Fibroblast of lung (primary cell): ENCODE results near the gene FAM170B. TPM values are rescaled to one million over a fixed set of nuclear protein-coding genes. Genes with fewer than 3 reads are reported as not detected.

ENCODE experiments used
- DNase-seq, 2 donors: peaks; one replicate each; pipeline versions ENCODE4 v3.0.0 to v3.0.0-alpha.2; 2010; ENCODE audit warnings: low read depth in 2 of 2
- H2AFZ ChIP-seq: 2 replicates; pipeline ENCODE4 v1.5.1; 2012; ENCODE audit warnings: low read length, control low read depth, inconsistent platforms
- H3K27ac ChIP-seq: 2 replicates; pipeline ENCODE4 v1.5.1; 2011; ENCODE audit warnings: low read length, control low read depth; ENCODE audit not compliant: insufficient read depth
- H3K27me3 ChIP-seq: 2 replicates; pipeline ENCODE4 v1.5.1; 2011; ENCODE audit warnings: mild to moderate bottlenecking, low read length; ENCODE audit not compliant: control insufficient read depth, insufficient read depth
- H3K36me3 ChIP-seq: 2 replicates; pipeline ENCODE4 v1.5.1; 2011; ENCODE audit warnings: low read length; ENCODE audit not compliant: control insufficient read depth, insufficient read depth
- H3K4me1 ChIP-seq: 2 replicates; pipeline ENCODE4 v1.5.1; 2011; ENCODE audit warnings: low read length; ENCODE audit not compliant: control insufficient read depth, insufficient read depth; ENCODE audit errors: extremely low read depth
- H3K4me2 ChIP-seq: 2 replicates; pipeline ENCODE4 v1.5.1; 2011; ENCODE audit warnings: low read length, control low read depth; ENCODE audit not compliant: insufficient read depth; ENCODE audit errors: extremely low read depth
- H3K4me3 ChIP-seq, 4 experiments: fragments of 200-600 bp in 1 of 4; sonication (generic) in 1 of 4; replicated peaks in 1 of 4; 2 replicates each; pipeline ENCODE4 v1.5.1; 2011 to 2016; ENCODE audit warnings: low read length in 4 of 4, low read depth in 3 of 4, mild to moderate bottlenecking in 3 of 4, control low read depth in 2 of 4, inconsistent platforms in 1 of 4, mixed read lengths in 1 of 4; ENCODE audit not compliant: insufficient read depth in 1 of 4; ENCODE audit errors: control extremely low read depth in 1 of 4
- H3K79me2 ChIP-seq: 2 replicates; pipeline ENCODE4 v1.5.1; 2012; ENCODE audit warnings: mild to moderate bottlenecking, low read length, inconsistent platforms; ENCODE audit not compliant: control insufficient read depth, insufficient read depth
- H3K9ac ChIP-seq: 2 replicates; pipeline ENCODE4 v1.5.1; 2011; ENCODE audit warnings: mild to moderate bottlenecking, low read length, control low read depth; ENCODE audit not compliant: insufficient read depth
- H3K9me3 ChIP-seq: 2 replicates; pipeline ENCODE4 v1.5.1; 2012; ENCODE audit warnings: low read depth, low read length; ENCODE audit not compliant: control insufficient read depth, insufficient read depth
- H4K20me1 ChIP-seq: 2 replicates; pipeline ENCODE4 v1.5.1; 2011; ENCODE audit warnings: low read length; ENCODE audit not compliant: control insufficient read depth, insufficient read depth; ENCODE audit errors: extremely low read depth
- EZH2 ChIP-seq: IDR thresholded peaks from 2 replicates; pipeline ENCODE4 v1.5.1; 2012; ENCODE audit warnings: low read length, control low read depth, mild to moderate bottlenecking; ENCODE audit errors: missing control alignments
- polyA plus RNA-seq, 2 donors: library from polyadenylated mRNA; depleted of rRNA in 1 of 2; stranded (reverse) in 1 of 2; unstranded in 1 of 2; fragments of >200 nt; gene quantifications; 2 replicates each; pipeline ENCODE4 v1.2.1, GENCODE V29; 2011 to 2012; ENCODE audit warnings: missing spikeins in 1 of 2
- total RNA-seq: library from RNA; depleted of rRNA; stranded (reverse); fragments of >200 nt; gene quantifications from 2 replicates; pipeline ENCODE4 v1.2.1, GENCODE V29; 2014
- TF ChIP-seq, protein P1 (sequence below), 2 donors: IDR thresholded peaks in 1 of 2; conservative IDR thresholded peaks in 1 of 2; 1 replicate in 1 of 2; 2 replicates in 1 of 2; pipeline ENCODE4 v1.5.1; 2011 to 2012; ENCODE audit warnings: low read length in 2 of 2, control low read depth in 1 of 2, inconsistent platforms in 1 of 2, low read depth in 1 of 2, mild to moderate bottlenecking in 1 of 2

Gene FAM170B
- total and polyA plus RNA-seq, 2 donors (not counting 1 experiment from before 2014, with no cell fraction given): not detected

DNA sequence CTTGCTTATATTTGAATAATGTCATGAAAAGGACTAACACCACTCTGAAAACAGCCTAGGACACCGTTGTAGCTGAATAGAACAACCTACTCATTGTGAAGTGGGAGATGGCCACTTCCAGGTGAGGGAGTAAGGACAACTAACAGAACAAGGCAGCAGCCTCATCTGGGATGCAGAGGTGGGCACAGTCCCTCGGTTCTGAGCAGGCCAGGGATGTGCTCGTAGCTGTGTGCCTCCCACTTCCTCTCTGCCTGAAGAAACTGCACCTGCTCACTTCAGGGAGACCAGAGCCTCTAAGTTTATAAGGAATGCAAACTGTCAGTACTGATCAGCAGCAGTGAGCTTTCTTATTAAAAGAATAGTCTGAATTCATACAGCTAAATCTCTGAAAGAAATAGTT lies 21.0 kb downstream of the FAM170B start:
- no peak overlapping the region for H3K9ac ChIP-seq
- no peaks in the 10 kb centered on the region for H4K20me1 ChIP-seq
- no peak for DNase-seq
- no peaks in the 10 kb centered on the region for H3K9me3 ChIP-seq
- H3K79me2 ChIP-seq: no peaks in the 10 kb centered on the region
- TF ChIP-seq, protein P1, sequence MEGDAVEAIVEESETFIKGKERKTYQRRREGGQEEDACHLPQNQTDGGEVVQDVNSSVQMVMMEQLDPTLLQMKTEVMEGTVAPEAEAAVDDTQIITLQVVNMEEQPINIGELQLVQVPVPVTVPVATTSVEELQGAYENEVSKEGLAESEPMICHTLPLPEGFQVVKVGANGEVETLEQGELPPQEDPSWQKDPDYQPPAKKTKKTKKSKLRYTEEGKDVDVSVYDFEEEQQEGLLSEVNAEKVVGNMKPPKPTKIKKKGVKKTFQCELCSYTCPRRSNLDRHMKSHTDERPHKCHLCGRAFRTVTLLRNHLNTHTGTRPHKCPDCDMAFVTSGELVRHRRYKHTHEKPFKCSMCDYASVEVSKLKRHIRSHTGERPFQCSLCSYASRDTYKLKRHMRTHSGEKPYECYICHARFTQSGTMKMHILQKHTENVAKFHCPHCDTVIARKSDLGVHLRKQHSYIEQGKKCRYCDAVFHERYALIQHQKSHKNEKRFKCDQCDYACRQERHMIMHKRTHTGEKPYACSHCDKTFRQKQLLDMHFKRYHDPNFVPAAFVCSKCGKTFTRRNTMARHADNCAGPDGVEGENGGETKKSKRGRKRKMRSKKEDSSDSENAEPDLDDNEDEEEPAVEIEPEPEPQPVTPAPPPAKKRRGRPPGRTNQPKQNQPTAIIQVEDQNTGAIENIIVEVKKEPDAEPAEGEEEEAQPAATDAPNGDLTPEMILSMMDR (conservative IDR thresholded peaks at IDR 0.05 in 1 of 2, IDR thresholded peaks at IDR 0.05 in 1 of 2; ENCODE audit: low read depth in 1 of 2, low read length in 2 of 2): no peak
- TF ChIP-seq EZH2: no peak
- H3K27ac ChIP-seq: no peak overlapping the region
- H3K4me2 ChIP-seq: no peak overlapping the region
- H3K4me1 ChIP-seq: peaks cover 15% of the 10 kb centered on the region
- H3K4me3 ChIP-seq: no peak overlapping the region
- H3K36me3 ChIP-seq: no peaks in the 10 kb centered on the region
- no peak overlapping the region for H2AFZ ChIP-seq
- peaks cover 2% of the 10 kb centered on the region for H3K27me3 ChIP-seq

DNA sequence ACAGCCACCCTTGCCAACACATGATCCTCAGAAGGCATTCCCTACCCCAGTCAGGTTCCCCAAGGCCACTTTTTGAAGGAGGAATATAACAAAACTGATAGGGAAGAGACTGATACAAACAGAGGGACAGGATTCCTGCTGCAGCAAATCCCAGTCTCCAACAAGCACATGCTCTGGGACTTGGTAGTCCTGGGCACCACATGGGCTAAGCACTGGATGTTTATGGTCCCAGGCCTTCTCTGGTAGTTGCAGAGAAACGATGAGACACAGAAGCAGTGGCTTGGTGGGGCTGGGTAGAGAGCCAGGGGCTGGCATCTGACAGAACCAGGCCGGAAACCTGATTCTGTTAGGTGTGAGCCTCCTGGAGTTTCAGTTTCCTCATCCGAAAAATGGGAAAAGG lies 21.7 kb downstream of the FAM170B start:
- H3K27ac ChIP-seq: no peak overlapping the region
- TF ChIP-seq, protein P1 (conservative IDR thresholded peaks at IDR 0.05 in 1 of 2, IDR thresholded peaks at IDR 0.05 in 1 of 2; ENCODE audit: low read depth in 1 of 2, low read length in 2 of 2): no peak
- TF ChIP-seq EZH2: no peak
- H3K36me3 ChIP-seq: no peaks in the 10 kb centered on the region
- H3K79me2 ChIP-seq: no peaks in the 10 kb centered on the region
- H4K20me1 ChIP-seq: no peaks in the 10 kb centered on the region
- H3K9ac ChIP-seq: no peak overlapping the region
- DNase-seq: no peak
- H2AFZ ChIP-seq: no peak overlapping the region
- no peak overlapping the region for H3K4me2 ChIP-seq
- H3K4me3 ChIP-seq: no peak overlapping the region
- no peaks in the 10 kb centered on the region for H3K9me3 ChIP-seq
- peaks cover 17% of the 10 kb centered on the region for H3K4me1 ChIP-seq
- peaks cover 2% of the 10 kb centered on the region for H3K27me3 ChIP-seq

DNA sequence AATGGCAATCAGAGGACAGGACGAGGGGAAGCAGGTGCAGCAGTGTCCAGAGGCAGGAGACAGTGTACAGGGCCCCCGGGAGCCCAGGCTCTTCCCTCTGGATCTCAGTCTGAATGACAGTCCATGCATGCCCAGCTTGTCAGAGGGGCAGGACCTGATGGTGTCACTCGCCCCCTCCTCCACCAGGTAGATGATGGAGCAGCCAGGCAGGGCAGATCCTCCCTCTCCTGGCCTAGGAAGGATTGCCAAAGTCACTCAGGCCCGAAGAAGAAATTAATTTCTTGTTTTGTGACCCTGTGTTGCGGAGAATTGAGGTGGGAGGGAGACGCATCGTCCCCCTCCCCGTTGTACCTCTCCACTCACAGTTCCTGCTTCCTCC lies 22.5 kb downstream of the FAM170B start:
- H3K27ac ChIP-seq: no peak overlapping the region
- DNase-seq: no peak
- no peak overlapping the region for H3K9ac ChIP-seq
- no peak overlapping the region for H3K4me3 ChIP-seq
- no peaks in the 10 kb centered on the region for H3K9me3 ChIP-seq
- peaks cover 2% of the 10 kb centered on the region for H3K27me3 ChIP-seq
- TF ChIP-seq, protein P1 (conservative IDR thresholded peaks at IDR 0.05 in 1 of 2, IDR thresholded peaks at IDR 0.05 in 1 of 2; ENCODE audit: low read depth in 1 of 2, low read length in 2 of 2): no peak
- TF ChIP-seq EZH2: no peak
- no peaks in the 10 kb centered on the region for H3K79me2 ChIP-seq
- no peak overlapping the region for H3K4me2 ChIP-seq
- no peak overlapping the region for H2AFZ ChIP-seq
- no peaks in the 10 kb centered on the region for H4K20me1 ChIP-seq
- peaks cover 22% of the 10 kb centered on the region for H3K4me1 ChIP-seq
- H3K36me3 ChIP-seq: no peaks in the 10 kb centered on the region
